Activated T-cell treated with anti-CD3 and anti-CD28 coated beads for 1 hour (primary cell): ENCODE measurements around the gene CDK2.

Experiments
- DNase-seq: peaks from one replicate; pipeline ENCODE4 v3.0.0-alpha.2; 2020; ENCODE audit warnings: low read depth

The CDK2 gene

GRCh38 chr12:55938826-55939501 lies 27.7 kb upstream of the CDK2 start:
- DNase-seq = no peak

GRCh38 chr12:55940065-55940732 lies 26.4 kb upstream of the CDK2 start:
- peak; percentile 76 for DNase-seq

- DNase-seq = no peak
Observed at GRCh38 chr12:55942055-55942454, 24.6 kb upstream of the CDK2 start.

GRCh38 chr12:55942577-55943136 lies 24.0 kb upstream of the CDK2 start:
- no peak for DNase-seq

- DNase-seq = no peak
Observed at GRCh38 chr12:55946553-55946952, 20.1 kb upstream of the CDK2 start.

- DNase-seq = no peak
Observed at GRCh38 chr12:55955344-55955743, 11.3 kb upstream of the CDK2 start.

- peak; percentile 47 for DNase-seq
Observed at GRCh38 chr12:55955800-55956508, 10.7 kb upstream of the CDK2 start.

- no peak for DNase-seq
Observed at GRCh38 chr12:55957106-55957859, 9.3 kb upstream of the CDK2 start.

- no peak for DNase-seq
Observed at GRCh38 chr12:55963760-55964159, 2.9 kb upstream of the CDK2 start.

GRCh38 chr12:55965240-55965639 lies 1.4 kb upstream of the CDK2 start:
- DNase-seq = no peak

- DNase-seq = no peak
Observed at GRCh38 chr12:55965941-55966407, 656 bp upstream of the CDK2 start, which contains the start of gene PMEL. PMEL (minus strand) TSS chr12:55966042; CDS start chr12:55966011, 31 bp downstream.

GRCh38 chr12:55969356-55969755 lies 2.7 kb downstream of the CDK2 start:
- DNase-seq = no peak

GRCh38 chr12:55970775-55971174 lies 4.1 kb downstream of the CDK2 start:
- DNase-seq = no peak

GRCh38 chr12:55972042-55972441 lies 5.4 kb downstream of the CDK2 start:
- DNase-seq = no peak

GRCh38 chr12:55972456-55972855 lies 5.8 kb downstream of the CDK2 start:
- no peak for DNase-seq

GRCh38 chr12:55972911-55973598 lies 6.4 kb downstream of the CDK2 start:
- DNase-seq = no peak

GRCh38 chr12:55973599-55974307 lies 7.1 kb downstream of the CDK2 start, which contains the start of gene RAB5B:
RAB5B (plus strand) TSS chr12:55974078; CDS start chr12:55986961, 12,883 bp downstream.
- peak; percentile 92 for DNase-seq

- DNase-seq = no peak
Observed at GRCh38 chr12:55974308-55974730, 7.7 kb downstream of the CDK2 start.

- no peak for DNase-seq
Observed at GRCh38 chr12:55978393-55978792, 11.8 kb downstream of the CDK2 start.

GRCh38 chr12:55979069-55979468 lies 12.4 kb downstream of the CDK2 start:
- no peak for DNase-seq
